Dendritic cell treated with granulocyte-macrophage colony-stimulating factor and Interleukin-4, amounts not matched to agents 40 ng/mL and 50 ng/mL, for 4 days (primary cell): ENCODE measurements around the gene ATP9B.
A peak's percentile ranks its signal among the peaks of the same experiment; 100 is the strongest.
"Not testable (repeated sequence)": the region's sequence is repeated elsewhere in the genome, so short reads cannot be mapped to it uniquely, and the experiment has no call there.

Source experiments
- H3K27ac Mint-ChIP-seq: one replicate; pipeline ENCODE4 v1.8.0; 2022; ENCODE audit warnings: mild to moderate bottlenecking, mixed read lengths
- H3K27me3 Mint-ChIP-seq: one replicate; pipeline ENCODE4 v1.8.0; 2022; ENCODE audit warnings: mild to moderate bottlenecking, mixed read lengths
- H3K36me3 Mint-ChIP-seq: one replicate; pipeline ENCODE4 v1.8.0; 2022; ENCODE audit warnings: low read depth, mixed read lengths
- H3K4me1 Mint-ChIP-seq: one replicate; pipeline ENCODE4 v1.8.0; 2022; ENCODE audit warnings: low read depth, mixed read lengths
- H3K4me3 Mint-ChIP-seq: one replicate; pipeline ENCODE4 v1.8.0; 2022; ENCODE audit warnings: mild to moderate bottlenecking, moderate library complexity, mixed read lengths
- H3K9me3 Mint-ChIP-seq: one replicate; pipeline ENCODE4 v1.8.0; 2022; ENCODE audit warnings: mixed read lengths
- intact Hi-C: fragments of 100-400 bp; cut with micrococcal nuclease; formaldehyde crosslinking; loops from one replicate; pipeline ENCODE4 v1.15.0; 2022

ATP9B gene

DNA sequence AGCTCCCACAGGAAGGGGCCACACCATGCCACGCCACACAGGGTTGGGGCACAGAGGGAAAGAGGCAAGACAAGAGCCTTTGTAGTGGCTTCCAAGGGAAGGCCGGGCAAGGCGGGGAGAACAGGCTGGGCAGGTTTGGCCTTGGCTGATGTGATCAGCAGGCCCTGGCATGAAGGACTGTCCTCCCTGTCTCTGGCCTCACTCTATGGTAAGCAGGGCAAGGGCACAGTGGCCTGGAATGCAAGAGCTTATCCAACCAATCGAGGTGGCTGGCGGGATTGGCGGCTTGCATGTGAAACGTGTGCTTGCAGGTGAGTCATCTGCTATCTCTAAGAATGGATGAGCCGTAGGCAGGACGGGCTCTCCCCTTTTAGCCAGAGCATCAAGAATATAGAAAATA lies 6.4 kb upstream of the ATP9B start:
- Mint-ChIP-seq H3K4me3 (no peak overlapping the region), H3K27me3 (peaks cover 24% of the 10 kb centered on the region), H3K4me1 (peaks cover 6% of the 10 kb centered on the region), H3K36me3 (no peaks in the 10 kb centered on the region), H3K27ac (no peak overlapping the region), H3K9me3 (peaks cover 25% of the 10 kb centered on the region)
- intact Hi-C loops: loop anchor here (10.0 kb wide), 1 partner anchor 152 kb away; no protein-coding TSS in a partner anchor

DNA sequence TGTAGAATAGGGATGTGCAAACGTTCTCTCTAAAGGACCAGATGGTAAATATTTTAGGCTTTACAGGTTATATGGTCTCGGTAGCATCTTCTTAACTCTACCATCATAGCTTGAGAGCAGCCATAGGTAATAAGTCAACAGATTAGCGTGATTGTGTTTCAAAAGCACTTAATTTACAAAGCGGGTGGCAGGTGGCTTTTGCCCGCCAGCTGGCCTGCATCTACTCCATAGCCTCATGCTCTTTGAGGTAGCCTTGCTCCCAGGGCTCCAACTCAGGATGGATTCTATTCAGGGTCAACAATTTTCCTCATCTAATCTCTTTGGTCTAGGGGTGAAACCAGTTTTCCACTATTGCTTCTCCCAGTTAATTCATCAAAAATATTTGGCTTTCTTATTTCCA lies 5.0 kb upstream of the ATP9B start:
- H3K27ac Mint-ChIP-seq: no peak overlapping the region
- H3K9me3 Mint-ChIP-seq: peaks cover 27% of the 10 kb centered on the region
- peaks cover 24% of the 10 kb centered on the region for H3K27me3 Mint-ChIP-seq
- H3K4me1 Mint-ChIP-seq: peaks cover 5% of the 10 kb centered on the region
- no peaks in the 10 kb centered on the region for H3K36me3 Mint-ChIP-seq
- no peak overlapping the region for H3K4me3 Mint-ChIP-seq
- intact Hi-C loops: loop anchor here (10.0 kb wide), 1 partner anchor 151 kb away; no protein-coding TSS in a partner anchor

DNA sequence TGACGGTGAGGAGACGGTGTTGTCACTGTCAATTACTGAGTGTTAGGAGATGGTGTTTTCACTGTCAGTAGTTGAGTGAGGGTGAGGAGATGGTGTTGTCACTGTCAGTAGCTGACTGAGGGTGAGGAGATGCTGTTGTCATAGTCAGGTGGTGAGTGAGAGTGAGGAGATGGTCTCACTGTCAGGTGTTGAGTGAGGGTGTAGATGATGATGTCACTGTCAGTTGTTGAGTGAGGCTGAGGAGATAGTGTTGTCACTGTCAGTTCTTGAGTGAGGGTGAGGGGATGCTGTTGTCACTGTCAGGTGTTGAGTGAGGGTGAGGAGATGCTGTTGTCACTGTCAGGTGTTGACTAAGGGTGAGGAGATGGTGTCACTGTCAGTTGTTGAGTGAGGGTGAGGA lies 3.4 kb upstream of the ATP9B start:
- Mint-ChIP-seq H3K27ac (no peak overlapping the region), H3K27me3 (peaks cover 23% of the 10 kb centered on the region), H3K9me3 (peaks cover 27% of the 10 kb centered on the region), H3K4me1 (peaks cover 7% of the 10 kb centered on the region), H3K36me3 (no peaks in the 10 kb centered on the region), H3K4me3 (no peak overlapping the region)
- intact Hi-C loops: loop anchor here (10.0 kb wide), 1 partner anchor 149 kb away; no protein-coding TSS in a partner anchor

DNA sequence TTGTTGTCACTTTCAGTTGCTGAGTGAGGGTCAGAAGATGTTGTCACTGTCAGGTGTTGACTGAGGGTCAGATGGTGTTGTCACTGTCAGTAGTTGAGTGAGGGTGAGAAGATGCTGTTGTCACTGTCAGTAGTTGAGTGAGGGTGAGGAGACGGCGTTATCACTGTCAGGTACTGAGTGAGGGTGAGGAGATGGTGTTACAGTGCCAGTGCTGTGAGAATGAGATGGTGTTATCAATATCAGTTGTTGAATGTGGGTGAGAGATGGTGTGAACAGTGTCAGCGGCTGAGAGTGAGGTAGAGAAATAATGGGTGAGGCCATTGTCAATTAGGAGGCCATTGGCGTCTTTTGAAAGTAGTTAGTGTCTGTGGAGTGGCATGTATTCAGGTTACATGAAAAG lies 1.6 kb upstream of the ATP9B start:
- Mint-ChIP-seq H3K4me3 (no peak overlapping the region), H3K4me1 (peaks cover 16% of the 10 kb centered on the region), H3K27me3 (peaks cover 23% of the 10 kb centered on the region), H3K27ac (peak overlapping the region; percentile 0), H3K9me3 (peaks cover 27% of the 10 kb centered on the region), H3K36me3 (peaks cover 2% of the 10 kb centered on the region)
- intact Hi-C loops: loop anchor here (10.0 kb wide), 1 partner anchor 147 kb away; no protein-coding TSS in a partner anchor

DNA sequence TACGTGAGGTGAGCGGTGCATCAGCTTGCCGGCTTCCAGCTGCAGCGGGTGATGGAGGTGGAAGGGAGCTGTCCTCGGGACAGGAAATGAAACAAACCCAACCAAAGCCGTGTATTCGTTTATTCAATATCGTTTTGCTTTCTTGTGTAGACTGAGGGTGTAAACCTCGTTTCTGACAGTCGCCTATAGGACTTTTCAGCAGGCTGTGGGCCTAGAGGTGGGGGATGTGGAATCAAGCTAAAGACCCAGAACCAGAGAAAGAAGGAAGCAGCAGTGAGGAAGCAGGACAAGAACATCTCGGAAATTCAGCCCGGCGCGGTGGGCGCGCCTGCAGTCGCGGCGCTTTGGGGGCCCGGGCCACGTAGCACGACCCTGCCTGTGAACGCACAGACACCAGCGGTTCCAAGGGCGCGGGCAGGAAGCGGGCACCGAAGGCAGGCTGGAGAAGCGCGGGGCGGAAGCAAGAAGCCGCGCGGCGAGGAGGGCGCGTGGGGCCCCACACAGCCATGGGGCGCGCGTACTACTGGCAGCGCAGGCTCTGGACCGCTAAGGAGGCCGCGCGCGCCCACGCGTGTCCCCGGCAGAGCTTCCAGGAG lies 755 bp upstream of the ATP9B start:
- Mint-ChIP-seq H3K27me3 (peaks cover 23% of the 10 kb centered on the region), H3K27ac (peak overlapping the region; percentile 82), H3K4me1 (peaks cover 22% of the 10 kb centered on the region), H3K4me3 (peak overlapping the region; percentile 67), H3K9me3 (peaks cover 34% of the 10 kb centered on the region), H3K36me3 (peaks cover 10% of the 10 kb centered on the region)
- intact Hi-C loops: loop anchor here (10.0 kb wide), 1 partner anchor 146 kb away; no protein-coding TSS in a partner anchor

DNA sequence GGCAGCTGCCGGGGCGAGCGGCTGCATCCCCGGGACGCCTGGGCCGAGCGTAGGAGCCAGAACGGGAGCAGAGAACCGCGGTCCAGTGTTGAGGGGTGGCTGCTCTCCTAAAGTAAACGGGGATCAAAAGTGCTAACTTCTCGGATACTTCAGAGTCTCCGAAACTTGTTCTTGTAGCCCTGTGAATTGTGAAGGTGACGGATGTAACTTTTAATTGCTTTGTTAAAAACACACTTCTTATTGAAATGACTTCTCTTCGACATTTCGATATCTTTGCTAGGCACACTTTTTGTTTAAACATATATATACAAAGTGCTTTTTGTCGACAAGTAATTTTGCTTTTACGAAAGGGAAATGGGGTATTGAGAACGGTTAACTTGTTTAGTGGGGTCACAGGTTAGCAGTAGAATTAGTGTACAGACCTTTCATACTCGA lies 540 bp downstream of the ATP9B start:
- intact Hi-C loops: loop anchor here (10.0 kb wide), 2 partner anchors 145 to 175 kb away; no protein-coding TSS in a partner anchor
- Mint-ChIP-seq H3K4me1 (peaks cover 27% of the 10 kb centered on the region), H3K4me3 (peak overlapping the region; percentile 66), H3K27ac (peak overlapping the region; percentile 82), H3K9me3 (peaks cover 34% of the 10 kb centered on the region), H3K27me3 (peaks cover 23% of the 10 kb centered on the region), H3K36me3 (peaks cover 18% of the 10 kb centered on the region)

DNA sequence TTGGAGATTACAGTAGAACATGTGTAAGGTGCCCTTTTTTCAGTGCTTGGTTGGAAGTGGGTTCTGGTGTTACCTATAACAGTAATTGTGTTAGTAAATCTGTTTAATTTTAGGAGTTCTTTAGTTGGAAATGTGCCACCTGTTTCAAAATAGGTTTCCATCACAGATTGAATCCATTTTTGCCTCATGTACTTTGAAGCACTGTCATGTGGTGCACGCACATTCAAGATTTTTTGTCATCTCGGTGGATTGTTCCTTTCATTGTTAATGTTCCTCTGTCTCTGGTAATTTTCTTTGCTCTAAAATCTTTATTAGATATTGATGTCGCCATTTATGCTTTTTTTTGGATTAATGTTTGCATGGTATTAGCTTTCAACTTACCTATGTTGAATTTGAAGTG lies 1.3 kb downstream of the ATP9B start:
- Mint-ChIP-seq H3K27ac (peak overlapping the region; percentile 71), H3K27me3 (peaks cover 23% of the 10 kb centered on the region), H3K4me1 (peaks cover 34% of the 10 kb centered on the region), H3K4me3 (no peak overlapping the region), H3K36me3 (peaks cover 18% of the 10 kb centered on the region), H3K9me3 (peaks cover 32% of the 10 kb centered on the region)
- intact Hi-C loops: loop anchor here (10.0 kb wide), 1 partner anchor 174 kb away; no protein-coding TSS in a partner anchor

DNA sequence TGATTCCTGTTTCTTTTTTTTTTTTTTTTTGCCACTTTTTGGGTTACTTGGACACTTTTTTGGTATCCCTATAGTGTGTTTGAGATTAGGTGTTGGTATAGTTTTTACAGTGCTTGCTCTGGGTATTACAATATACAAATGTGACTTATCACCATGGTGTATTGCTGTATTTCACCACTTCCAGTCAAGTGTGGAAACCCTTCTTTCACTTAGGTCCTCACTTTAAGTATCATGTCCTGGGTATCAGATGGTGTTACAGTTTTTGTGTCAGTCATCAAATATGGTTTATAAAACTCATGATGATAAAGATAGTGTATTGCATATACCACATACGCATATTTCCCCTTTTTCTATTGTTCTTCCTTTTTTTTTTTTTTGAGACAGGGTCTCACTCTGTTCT lies 1.8 kb downstream of the ATP9B start:
- peaks cover 17% of the 10 kb centered on the region for H3K27me3 Mint-ChIP-seq
- H3K36me3 Mint-ChIP-seq: peaks cover 18% of the 10 kb centered on the region
- peaks cover 39% of the 10 kb centered on the region for H3K4me1 Mint-ChIP-seq
- intact Hi-C loops: loop anchor here (10.0 kb wide), 1 partner anchor 174 kb away; no protein-coding TSS in a partner anchor
- peak overlapping the region; percentile 61 for H3K4me3 Mint-ChIP-seq
- peaks cover 27% of the 10 kb centered on the region for H3K9me3 Mint-ChIP-seq
- H3K27ac Mint-ChIP-seq: peak overlapping the region; percentile 71

DNA sequence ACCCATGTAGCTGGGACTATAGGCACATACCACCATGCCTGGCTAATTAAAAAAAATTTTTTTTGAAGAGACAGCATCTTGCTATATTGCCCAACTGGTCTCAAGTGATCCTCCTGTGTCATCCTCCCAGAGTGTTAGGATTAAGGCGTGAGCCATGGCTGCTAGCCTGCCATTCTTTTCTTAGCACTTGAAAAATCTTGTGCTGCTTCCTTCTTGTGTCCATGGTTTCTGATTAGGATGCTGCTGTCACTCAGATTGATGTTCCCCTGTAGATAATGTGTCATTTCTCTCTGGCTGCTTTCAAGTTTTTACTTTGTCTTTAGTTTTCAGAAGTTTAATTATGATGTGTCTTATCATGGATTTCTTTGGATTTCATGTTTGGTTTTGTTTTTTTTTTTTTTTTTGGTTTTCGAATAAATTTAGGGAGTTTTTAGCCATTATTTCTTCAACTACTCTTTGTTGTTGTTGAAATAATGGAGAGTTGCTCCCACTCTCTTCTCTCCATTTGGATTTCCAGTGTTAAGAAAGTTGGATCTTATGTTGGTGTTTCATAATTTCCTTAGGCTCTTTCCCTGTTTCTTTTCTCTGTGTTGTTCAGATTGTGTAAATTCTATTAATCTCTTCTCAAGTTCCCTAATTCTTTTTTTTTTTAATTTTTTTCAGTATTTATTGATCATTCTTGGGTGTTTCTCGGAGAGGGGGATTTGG lies 2.5 kb downstream of the ATP9B start:
- intact Hi-C loops: loop anchor here (10.0 kb wide), 1 partner anchor 173 kb away; no protein-coding TSS in a partner anchor
- H3K4me3 Mint-ChIP-seq: no peak overlapping the region
- H3K36me3 Mint-ChIP-seq: peaks cover 18% of the 10 kb centered on the region

DNA sequence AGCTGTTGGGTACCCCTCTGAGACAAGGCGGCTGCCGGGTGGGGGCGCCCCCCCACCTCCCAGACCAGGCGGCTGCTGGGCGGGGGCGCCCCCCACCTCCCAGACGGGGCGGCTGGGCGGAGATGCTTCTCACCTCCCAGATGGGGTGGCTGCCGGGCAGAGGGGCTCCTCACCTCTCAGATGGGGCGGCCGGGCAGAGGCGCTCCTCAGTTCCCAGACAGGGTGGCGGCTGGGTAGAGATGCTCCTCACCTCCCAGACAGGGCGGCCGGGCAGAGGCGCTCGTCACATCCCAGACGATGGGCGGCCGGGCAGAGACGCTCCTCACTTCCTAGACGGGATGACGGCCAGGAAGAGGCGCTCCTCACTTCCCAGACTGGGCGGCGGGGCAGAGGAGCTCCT lies 3.5 kb downstream of the ATP9B start:
- intact Hi-C loops: loop anchor here (10.0 kb wide), 1 partner anchor 172 kb away; no protein-coding TSS in a partner anchor

More for the DNA sequence above, 2.5 kb downstream of the ATP9B start:
- peaks cover 45% of the 10 kb centered on the region for H3K4me1 Mint-ChIP-seq
- H3K9me3 Mint-ChIP-seq: peaks cover 20% of the 10 kb centered on the region
- H3K27me3 Mint-ChIP-seq: peaks cover 11% of the 10 kb centered on the region
- peak overlapping the region; percentile 71 for H3K27ac Mint-ChIP-seq

DNA sequence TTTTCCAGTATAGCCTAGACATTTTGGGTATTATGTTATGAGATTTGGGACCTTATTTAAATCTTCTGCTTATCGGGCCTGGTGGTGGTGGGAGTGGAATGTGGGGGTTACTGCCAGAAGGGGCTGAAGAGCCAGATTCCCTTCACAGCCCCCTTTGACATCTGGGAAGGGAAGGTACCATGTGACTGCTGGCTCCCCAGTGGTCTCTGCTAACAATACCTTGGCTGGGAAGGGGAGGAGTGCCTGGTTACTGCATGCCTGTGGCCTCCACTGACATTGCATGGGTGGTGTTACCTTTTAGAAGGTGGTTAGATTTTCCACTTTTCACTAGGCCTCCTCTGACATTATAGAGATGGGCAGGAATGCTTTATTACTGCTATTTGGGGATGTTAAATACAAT lies 8.0 kb downstream of the ATP9B start:
- Mint-ChIP-seq H3K27ac (peak overlapping the region; percentile 68), H3K4me1 (peaks cover 47% of the 10 kb centered on the region), H3K27me3 (no peaks in the 10 kb centered on the region), H3K36me3 (peaks cover 57% of the 10 kb centered on the region), H3K9me3 (peaks cover 29% of the 10 kb centered on the region), H3K4me3 (no peak overlapping the region)
- intact Hi-C loops: loop anchor here (10.0 kb wide), 1 partner anchor 168 kb away; no protein-coding TSS in a partner anchor

More for the DNA sequence above, 3.5 kb downstream of the ATP9B start:
- Mint-ChIP-seq H3K9me3 (peaks cover 10% of the 10 kb centered on the region), H3K36me3 (peaks cover 18% of the 10 kb centered on the region), H3K4me1 (peaks cover 53% of the 10 kb centered on the region)
- not testable (repeated sequence) for H3K27ac Mint-ChIP-seq, H3K4me3 Mint-ChIP-seq, H3K27me3 Mint-ChIP-seq

DNA sequence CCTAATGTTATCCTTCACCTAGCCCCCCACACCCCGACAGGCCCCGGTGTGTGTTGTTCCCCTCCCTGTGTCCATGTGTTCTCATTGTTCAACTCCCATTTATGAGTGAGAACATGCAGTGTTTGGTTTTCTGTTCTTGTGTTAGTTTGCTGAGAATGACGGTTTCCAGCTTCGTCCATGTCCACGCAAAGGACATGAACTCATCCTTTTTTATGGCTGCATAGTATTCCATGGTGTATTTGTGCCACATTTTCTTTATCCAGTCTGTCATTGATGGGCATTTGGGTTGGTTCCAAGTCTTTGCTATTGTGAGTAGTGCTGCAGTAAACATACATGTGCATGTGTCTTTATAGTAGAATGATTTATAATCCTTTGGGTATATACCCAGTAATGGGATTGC lies 9.6 kb downstream of the ATP9B start:
- not testable (repeated sequence) for H3K27ac Mint-ChIP-seq, H3K4me3 Mint-ChIP-seq, H3K27me3 Mint-ChIP-seq
- Mint-ChIP-seq H3K36me3 (peaks cover 61% of the 10 kb centered on the region), H3K4me1 (peaks cover 40% of the 10 kb centered on the region), H3K9me3 (peaks cover 25% of the 10 kb centered on the region)
- intact Hi-C loops: loop anchor here (10.0 kb wide), 1 partner anchor 166 kb away; no protein-coding TSS in a partner anchor

DNA sequence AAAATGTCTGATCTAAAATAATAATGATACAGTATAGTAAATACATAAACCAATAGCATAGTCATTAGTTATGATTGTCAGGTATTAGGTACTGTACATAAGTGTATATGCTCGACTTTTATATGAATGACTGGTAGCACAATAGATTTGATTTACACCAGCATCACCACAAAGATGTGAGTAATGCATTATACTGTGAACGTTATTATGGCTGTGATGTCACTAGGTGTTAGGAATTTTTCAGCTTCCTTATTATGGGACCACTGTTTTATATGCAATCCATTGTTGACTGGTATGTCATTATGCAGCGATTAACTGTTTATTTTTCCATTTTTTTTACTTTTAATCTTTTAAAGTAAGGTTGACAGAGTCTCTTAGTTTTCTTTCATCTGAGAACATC lies 23.7 kb downstream of the ATP9B start:
- no peak overlapping the region for H3K27ac Mint-ChIP-seq
- peaks cover 21% of the 10 kb centered on the region for H3K4me1 Mint-ChIP-seq

DNA sequence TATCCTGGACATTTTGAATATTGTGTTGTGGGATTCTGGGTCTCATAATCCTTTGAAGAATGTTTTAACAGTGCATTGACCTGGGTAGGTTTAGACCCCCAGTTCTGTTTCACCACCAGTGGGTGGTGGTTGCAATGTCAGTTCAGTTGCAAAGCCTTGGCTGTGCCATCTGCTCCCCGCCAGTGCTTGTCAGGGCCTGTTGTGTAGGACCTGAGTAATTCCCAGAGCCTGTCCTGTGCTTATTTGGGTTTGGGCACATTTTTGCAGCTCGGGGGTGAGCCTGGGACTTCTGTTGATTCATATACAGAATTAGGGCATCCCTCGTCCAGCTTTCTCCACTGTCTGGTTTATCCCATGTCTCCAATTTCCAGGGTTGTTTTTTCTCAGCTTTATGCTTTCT lies 24.8 kb downstream of the ATP9B start:
- Mint-ChIP-seq H3K36me3 (peaks cover 26% of the 10 kb centered on the region), H3K4me1 (peaks cover 21% of the 10 kb centered on the region), H3K27ac (no peak overlapping the region), H3K27me3 (no peaks in the 10 kb centered on the region), H3K9me3 (peaks cover 13% of the 10 kb centered on the region), H3K4me3 (no peak overlapping the region)
- intact Hi-C loops: no loop called here

More for the DNA sequence above, 23.7 kb downstream of the ATP9B start:
- Mint-ChIP-seq H3K36me3 (peaks cover 17% of the 10 kb centered on the region), H3K4me3 (no peak overlapping the region), H3K9me3 (peaks cover 10% of the 10 kb centered on the region), H3K27me3 (no peaks in the 10 kb centered on the region)
- intact Hi-C loops: no loop called here
